Gastroesophageal sphincter (tissue), 4 donors: ENCODE data around the gene MYO9A. TPM values are rescaled to one million over a fixed set of nuclear protein-coding genes. Genes with fewer than 3 reads are reported as not detected.
"Not testable (repeated sequence)": the region's sequence is repeated elsewhere in the genome, so short reads cannot be mapped to it uniquely, and the experiment has no call there.

Source experiments
- ATAC-seq: fragments of 150-250 bp; one replicate; pipeline ENCODE4 v1.9.1; 2016; ENCODE audit warnings: mild to moderate bottlenecking, moderate library complexity
- H3K27ac ChIP-seq, 4 donors: fragments of 200-600 bp; sonication (generic) in 3 of 4; 1 replicate in 3 of 4; 2 replicates in 1 of 4; pipeline ENCODE4 v1.5.1; 2016 to 2019
- H3K27me3 ChIP-seq: fragments of 200-600 bp; sonication (generic); one replicate; pipeline ENCODE4 v1.5.1; 2019
- H3K36me3 ChIP-seq, 2 donors: fragments of 200-600 bp; sonication (generic); one replicate each; pipeline ENCODE4 v1.5.1; 2019; ENCODE audit warnings: control low read depth in 1 of 2
- H3K4me1 ChIP-seq, 3 donors: fragments of 200-600 bp; sonication (generic); 1 replicate in 2 of 3; 2 replicates in 1 of 3; pipeline ENCODE4 v1.5.1; 2016 to 2019; ENCODE audit warnings: control low read depth in 2 of 3
- H3K4me3 ChIP-seq, 2 donors: fragments of 200-600 bp; sonication (generic); one replicate each; pipeline ENCODE4 v1.5.1; 2019; ENCODE audit warnings: mild to moderate bottlenecking in 1 of 2, moderate library complexity in 1 of 2
- H3K9me3 ChIP-seq, 3 donors: fragments of 200-600 bp; sonication (generic); one replicate each; pipeline ENCODE4 v1.5.1; 2017 to 2019; ENCODE audit warnings: control low read depth in 2 of 3
- EP300 ChIP-seq: sonication (generic); formaldehyde crosslinking; IDR thresholded peaks from one replicate; pipeline ENCODE4 v1.6.1; 2017; ENCODE audit warnings: antibody characterized with exemption, mild to moderate bottlenecking
- POLR2A ChIP-seq, 2 donors: fragments of 450-650 bp; IDR thresholded peaks; one replicate each; pipeline ENCODE4 v1.6.1; 2017; ENCODE audit warnings: antibody characterized with exemption in 2 of 2, mild to moderate bottlenecking in 2 of 2, moderate library complexity in 1 of 2
- POLR2AphosphoS5 ChIP-seq: sonication (generic); formaldehyde crosslinking; IDR thresholded peaks from one replicate; pipeline ENCODE4 v1.6.1; 2017; ENCODE audit warnings: antibody characterized with exemption
- WGBS, 2 donors: methylation state at CpG; one replicate each; pipeline ENCODE4 v1.1.5; 2018; ENCODE audit warnings: low coverage in 1 of 2; 5-methylcytosine and 5-hydroxymethylcytosine counted together
- total RNA-seq, 4 donors: library from RNA; depleted of rRNA; stranded (reverse); fragments of >200 nt; gene quantifications; one replicate each; pipeline ENCODE4 v1.1.0, GENCODE V29; 2016
- TF ChIP-seq, protein P1 (sequence below), 4 experiments: fragments of 200-600 bp in 2 of 4; fragments of 450-650 bp in 2 of 4; sonication (generic) in 1 of 4; IDR thresholded peaks; one replicate each; pipeline ENCODE4 v1.5.1; 2017 to 2019; ENCODE audit warnings: antibody characterized with exemption in 4 of 4, mild to moderate bottlenecking in 2 of 4, moderate library complexity in 2 of 4

Gene MYO9A
- total RNA-seq, 4 donors from 2014 or later, result 74.5 to 118 (median 108) TPM

DNA sequence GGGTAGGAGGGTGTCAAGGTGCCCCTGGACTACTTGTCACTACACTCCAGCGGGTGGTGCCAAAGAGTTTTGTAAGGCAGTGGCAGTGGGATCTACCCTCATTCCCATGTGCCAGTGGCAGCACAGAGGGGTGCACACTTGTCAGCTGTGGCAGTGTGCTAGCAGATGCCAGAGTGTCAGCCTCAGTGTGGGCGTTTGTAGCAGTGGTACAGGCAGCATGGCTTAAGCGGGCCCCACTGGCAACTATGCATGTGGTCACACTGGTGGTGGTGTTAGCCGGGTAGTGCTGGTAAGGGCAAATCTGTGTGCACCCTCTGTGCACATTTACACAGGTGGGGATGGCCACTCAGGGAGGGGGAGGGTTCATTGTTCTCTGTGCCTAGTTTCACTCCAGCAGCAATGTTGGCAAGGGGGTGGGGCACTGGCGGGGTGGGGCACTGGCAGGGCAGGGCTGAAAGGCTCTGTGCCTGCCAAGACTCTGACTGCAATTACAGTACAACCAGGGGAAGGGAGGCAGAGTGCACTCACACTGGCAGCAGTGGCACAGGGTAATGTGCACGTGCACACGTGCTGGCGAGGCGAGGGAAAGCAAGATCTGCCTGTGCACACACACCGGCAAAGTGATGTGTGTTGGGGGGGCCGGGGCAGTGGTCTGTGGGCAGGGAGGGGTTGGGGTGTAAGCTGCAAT, 31.8 kb downstream of the MYO9A start:
- Histone ChIP-seq H3K9me3 (no peaks in the 10 kb centered on the region), H3K4me3 (no peak overlapping the region), H3K27me3 (no peaks in the 10 kb centered on the region), H3K4me1 (peaks cover 0 to 31% (median 0%) of the 10 kb centered on the region in 3 donors), H3K36me3 (no peaks in the 10 kb centered on the region), H3K27ac (no peak overlapping the region)
- no peak for TF ChIP-seq POLR2A (IDR thresholded peaks at IDR 0.05)
- TF ChIP-seq POLR2AphosphoS5, result no peak
- TF ChIP-seq EP300, result no peak
- TF ChIP-seq, protein P1, sequence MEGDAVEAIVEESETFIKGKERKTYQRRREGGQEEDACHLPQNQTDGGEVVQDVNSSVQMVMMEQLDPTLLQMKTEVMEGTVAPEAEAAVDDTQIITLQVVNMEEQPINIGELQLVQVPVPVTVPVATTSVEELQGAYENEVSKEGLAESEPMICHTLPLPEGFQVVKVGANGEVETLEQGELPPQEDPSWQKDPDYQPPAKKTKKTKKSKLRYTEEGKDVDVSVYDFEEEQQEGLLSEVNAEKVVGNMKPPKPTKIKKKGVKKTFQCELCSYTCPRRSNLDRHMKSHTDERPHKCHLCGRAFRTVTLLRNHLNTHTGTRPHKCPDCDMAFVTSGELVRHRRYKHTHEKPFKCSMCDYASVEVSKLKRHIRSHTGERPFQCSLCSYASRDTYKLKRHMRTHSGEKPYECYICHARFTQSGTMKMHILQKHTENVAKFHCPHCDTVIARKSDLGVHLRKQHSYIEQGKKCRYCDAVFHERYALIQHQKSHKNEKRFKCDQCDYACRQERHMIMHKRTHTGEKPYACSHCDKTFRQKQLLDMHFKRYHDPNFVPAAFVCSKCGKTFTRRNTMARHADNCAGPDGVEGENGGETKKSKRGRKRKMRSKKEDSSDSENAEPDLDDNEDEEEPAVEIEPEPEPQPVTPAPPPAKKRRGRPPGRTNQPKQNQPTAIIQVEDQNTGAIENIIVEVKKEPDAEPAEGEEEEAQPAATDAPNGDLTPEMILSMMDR (IDR thresholded peaks at IDR 0.05), result no peak
- no peak for ATAC-seq
- 80 to 100% methylated on average over 2 to 3 of the region's 11 CpGs for WGBS, 2 donors

DNA sequence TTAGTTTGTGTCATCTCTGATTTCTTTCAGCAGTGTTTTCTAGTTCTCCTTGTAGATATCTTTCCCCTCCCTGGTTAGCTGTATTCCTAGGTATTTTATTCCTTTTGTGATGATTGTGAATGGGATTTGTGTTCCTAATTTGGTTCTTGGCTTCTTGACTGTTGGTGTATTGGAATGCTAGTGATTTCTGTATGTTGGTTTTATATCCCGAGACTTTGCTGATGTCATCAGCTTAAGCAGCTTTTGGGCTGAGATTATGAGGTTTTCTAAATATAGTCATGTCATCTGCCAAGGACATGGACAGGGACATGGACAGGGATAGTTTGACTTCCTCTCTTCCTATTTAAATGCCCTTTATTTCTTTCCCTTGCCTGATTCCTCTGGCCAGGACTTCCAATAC, 35.8 kb downstream of the MYO9A start:
- no peaks in the 10 kb centered on the region for H3K9me3 ChIP-seq
- H3K4me1 ChIP-seq, result peaks cover 0 to 18% (median 0%) of the 10 kb centered on the region in 3 donors
- H3K27ac ChIP-seq, result no peak overlapping the region
- no peaks in the 10 kb centered on the region for H3K36me3 ChIP-seq
- no peak overlapping the region for H3K4me3 ChIP-seq
- WGBS, 2 donors, result 100% methylated on average over 1 of the region's 1 CpG; no CpG with 5 or more reads in 1 of the 2 donors
- TF ChIP-seq, protein P1 (IDR thresholded peaks at IDR 0.05), result no peak
- TF ChIP-seq POLR2AphosphoS5 (no peak), EP300 (no peak), POLR2A (IDR thresholded peaks at IDR 0.05) (no peak)
- no peak for ATAC-seq
- no peaks in the 10 kb centered on the region for H3K27me3 ChIP-seq

DNA sequence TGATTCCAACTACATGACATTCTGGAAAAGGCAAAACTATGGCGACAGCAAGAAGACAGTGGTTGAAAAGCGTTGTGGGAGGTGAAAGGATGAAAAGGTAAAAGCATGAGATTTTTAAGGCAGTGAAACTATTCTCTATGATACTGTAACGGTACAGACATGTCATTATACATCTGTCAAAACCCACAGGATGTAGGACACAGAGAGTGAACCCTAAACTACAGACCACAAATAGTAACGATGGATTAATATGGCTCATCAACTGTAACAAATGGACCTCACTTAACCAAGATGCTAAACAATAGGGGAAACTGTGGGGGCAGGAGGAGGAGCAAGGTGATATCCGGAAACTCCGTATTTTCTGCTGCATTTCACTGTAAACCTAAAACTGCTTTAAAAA, 39.1 kb downstream of the MYO9A start:
- TF ChIP-seq POLR2AphosphoS5, result no peak
- TF ChIP-seq EP300, result no peak
- TF ChIP-seq POLR2A (IDR thresholded peaks at IDR 0.05), result no peak
- 82 to 87% methylated on average over 5 to 6 of the region's 6 CpGs for WGBS, 2 donors
- Histone ChIP-seq H3K9me3 (no peaks in the 10 kb centered on the region), H3K27me3 (no peaks in the 10 kb centered on the region), H3K36me3 (no peaks in the 10 kb centered on the region), H3K4me1 (peaks cover 0 to 18% (median 0%) of the 10 kb centered on the region in 3 donors), H3K27ac (no peak overlapping the region), H3K4me3 (no peak overlapping the region)
- ATAC-seq, result no peak

DNA sequence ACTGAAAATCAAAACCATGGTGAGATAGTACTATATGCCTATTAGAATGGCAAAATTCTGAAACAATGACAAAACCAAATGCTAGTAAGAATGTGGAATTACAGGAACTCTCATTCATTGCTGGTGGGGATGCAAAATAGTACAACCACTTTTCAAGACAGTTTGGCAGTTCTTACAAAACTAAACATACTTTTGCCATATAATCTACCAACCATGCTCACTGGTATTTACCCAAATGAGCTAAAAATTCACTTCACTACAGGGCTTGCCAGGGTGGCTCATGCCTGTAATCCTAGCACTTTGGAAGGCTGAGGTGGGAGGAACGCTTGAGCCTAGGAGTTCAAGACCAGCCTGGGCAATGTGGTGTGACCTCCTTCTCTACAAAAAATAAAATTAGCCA, 40.0 kb downstream of the MYO9A start:
- TF ChIP-seq, protein P1 (IDR thresholded peaks at IDR 0.05), result no peak
- no peak for TF ChIP-seq EP300
- Histone ChIP-seq H3K4me3 (no peak overlapping the region), H3K9me3 (no peaks in the 10 kb centered on the region), H3K27me3 (no peaks in the 10 kb centered on the region), H3K27ac (no peak overlapping the region), H3K36me3 (no peaks in the 10 kb centered on the region), H3K4me1 (peaks cover 0 to 24% (median 0%) of the 10 kb centered on the region in 3 donors)
- no peak for ATAC-seq
- 71 to 86% methylated on average over 1 of the region's 1 CpG for WGBS, 2 donors

DNA sequence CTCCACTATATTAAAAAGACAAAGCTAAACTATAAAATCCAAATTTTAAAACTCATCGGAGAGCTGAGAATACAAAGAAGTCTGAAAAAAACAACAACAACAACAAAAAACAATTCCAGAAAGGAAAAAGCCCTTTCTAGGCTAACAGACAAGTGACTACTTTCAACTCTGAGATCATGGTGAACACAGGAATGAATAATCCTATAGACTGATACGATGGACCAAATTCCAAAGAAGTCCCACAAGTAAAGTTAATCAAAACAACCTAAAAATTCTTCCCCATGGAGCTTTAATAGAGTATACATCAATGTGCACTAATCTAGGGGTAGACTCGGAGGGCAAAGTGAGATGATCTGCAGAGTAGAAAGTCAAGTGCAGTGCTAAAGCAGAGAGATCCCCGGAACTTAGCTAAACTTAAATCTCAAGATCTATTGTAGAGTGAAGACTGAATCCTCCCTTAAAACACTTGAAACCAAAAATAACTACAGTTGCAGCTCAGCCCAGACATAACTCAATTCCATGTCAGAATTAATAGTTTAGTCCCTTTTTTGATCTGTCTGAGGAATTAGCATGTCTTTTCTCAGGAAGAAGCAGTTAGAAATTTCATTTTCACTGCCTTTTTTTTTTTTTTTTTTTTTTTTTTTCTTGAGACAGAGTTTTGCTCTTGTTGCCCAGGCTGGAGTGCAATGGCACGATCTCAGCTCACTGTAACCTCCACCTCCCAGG, 43.5 kb downstream of the MYO9A start:
- Histone ChIP-seq H3K4me1 (peaks cover 0 to 29% (median 0%) of the 10 kb centered on the region in 3 donors), H3K27me3 (no peaks in the 10 kb centered on the region), H3K9me3 (no peaks in the 10 kb centered on the region), H3K4me3 (no peak overlapping the region), H3K27ac (no peak overlapping the region), H3K36me3 (no peaks in the 10 kb centered on the region)
- TF ChIP-seq, protein P1 (IDR thresholded peaks at IDR 0.05), result no peak
- TF ChIP-seq POLR2A (IDR thresholded peaks at IDR 0.05) (no peak), POLR2AphosphoS5 (no peak), EP300 (no peak)
- no peak for ATAC-seq
- WGBS, 2 donors, result 58 to 65% methylated on average over 4 of the region's 5 CpGs

DNA sequence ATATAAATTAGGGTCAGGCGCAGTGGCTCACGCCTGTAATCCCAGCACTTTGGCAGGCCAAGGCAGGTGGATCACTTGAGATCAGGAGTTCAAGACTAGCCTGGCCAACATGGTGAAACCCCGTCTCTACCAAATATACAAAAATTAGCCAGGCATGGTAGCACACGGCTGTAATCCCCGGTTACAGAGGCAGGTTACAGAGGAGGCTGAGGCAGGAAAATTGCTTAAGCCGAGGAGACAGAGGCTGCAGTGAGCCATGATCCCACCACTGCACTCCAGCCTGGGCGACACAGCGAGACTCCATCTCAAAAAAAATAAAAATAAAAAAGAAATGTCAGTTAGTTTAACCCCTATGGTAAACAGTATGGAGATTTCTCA, 46.5 kb downstream of the MYO9A start:
- 84 to 92% methylated on average over 7 to 8 of the region's 8 CpGs for WGBS, 2 donors
- peaks cover 0 to 39% (median 0%) of the 10 kb centered on the region in 3 donors for H3K4me1 ChIP-seq
- not testable (repeated sequence) for H3K36me3 ChIP-seq, H3K9me3 ChIP-seq, ATAC-seq, H3K4me3 ChIP-seq, H3K27me3 ChIP-seq, H3K27ac ChIP-seq
